ENCODE measurements around the gene MCAM.

The MCAM gene

DNA sequence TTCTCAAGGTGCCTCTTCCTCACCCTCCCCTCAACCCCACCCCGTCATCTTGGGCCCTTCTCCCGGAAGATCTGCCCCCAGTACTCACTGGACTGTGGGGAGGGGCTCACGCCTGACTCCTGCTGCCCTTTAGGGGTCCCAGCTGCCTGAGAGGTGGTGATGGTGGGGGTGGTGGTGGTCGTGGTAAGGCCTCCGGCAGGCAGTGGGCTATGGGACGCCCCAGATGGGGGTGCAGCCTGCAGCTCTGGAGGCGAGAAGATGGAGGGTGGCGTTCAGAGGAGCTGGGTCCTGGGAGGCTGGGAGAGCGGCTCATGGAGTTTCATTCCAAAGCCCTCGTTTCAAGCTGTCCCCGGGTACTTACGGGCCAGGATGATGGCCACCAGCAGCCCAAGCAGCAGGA lies 28.8 kb upstream of the MCAM start:
- no peak for DNase-seq (ENCODE audit: low read depth)

DNA sequence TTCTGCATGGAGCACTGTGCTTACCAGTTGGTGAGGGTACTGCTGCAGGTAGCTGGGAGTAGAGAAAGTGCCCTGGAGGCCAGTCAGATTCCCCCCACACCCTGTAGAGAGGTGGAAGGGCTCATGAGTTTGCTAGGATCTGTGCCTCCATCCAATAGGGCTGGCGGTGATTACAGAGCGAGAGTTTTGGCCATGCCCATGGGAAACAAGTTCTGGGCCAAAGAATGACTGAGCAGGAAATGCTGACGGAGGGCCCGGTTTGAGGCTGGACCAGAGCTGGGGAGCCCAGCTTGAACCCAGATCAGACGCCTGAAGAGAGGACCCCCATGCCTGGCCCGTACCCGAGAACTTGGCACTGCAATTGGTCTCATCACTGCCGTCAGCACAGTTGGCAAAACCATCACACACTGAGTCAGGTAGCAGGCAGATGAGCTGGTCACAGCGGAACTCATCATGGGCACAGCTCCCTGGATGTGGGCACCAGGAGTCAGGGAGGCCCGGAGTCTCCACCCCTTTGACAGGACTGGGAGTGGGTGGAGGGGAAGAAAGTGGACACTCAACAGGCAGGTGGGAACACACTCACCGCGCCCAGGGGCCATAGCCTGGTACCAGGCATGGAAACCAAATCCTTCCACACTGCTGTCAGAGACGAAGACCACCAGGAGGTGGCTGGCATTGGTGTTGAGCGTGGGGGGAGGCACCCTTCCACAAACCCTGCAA lies 27.5 kb upstream of the MCAM start:
- DNase-seq (ENCODE audit: low read depth), result no peak

DNA sequence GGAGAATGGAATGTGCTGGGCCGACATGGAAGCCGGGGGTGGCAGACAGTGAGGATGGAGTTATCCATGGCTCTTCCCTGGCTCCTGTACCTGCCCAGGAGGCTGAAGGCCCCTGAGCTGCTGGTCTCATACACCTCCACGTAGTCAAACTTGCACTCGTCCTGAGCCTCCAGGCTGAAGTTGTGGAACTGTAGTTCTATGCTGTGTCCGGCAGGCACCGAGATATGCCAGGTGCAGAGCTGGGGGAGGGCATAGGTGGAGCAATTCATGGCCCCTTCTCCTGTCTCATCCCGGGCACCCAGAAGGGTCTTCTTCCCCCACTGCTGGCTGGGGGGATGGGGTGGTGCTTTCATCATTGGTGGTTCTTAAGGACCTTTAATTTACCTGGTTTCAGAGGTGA lies 26.8 kb upstream of the MCAM start:
- DNase-seq (ENCODE audit: low read depth), result no peak

DNA sequence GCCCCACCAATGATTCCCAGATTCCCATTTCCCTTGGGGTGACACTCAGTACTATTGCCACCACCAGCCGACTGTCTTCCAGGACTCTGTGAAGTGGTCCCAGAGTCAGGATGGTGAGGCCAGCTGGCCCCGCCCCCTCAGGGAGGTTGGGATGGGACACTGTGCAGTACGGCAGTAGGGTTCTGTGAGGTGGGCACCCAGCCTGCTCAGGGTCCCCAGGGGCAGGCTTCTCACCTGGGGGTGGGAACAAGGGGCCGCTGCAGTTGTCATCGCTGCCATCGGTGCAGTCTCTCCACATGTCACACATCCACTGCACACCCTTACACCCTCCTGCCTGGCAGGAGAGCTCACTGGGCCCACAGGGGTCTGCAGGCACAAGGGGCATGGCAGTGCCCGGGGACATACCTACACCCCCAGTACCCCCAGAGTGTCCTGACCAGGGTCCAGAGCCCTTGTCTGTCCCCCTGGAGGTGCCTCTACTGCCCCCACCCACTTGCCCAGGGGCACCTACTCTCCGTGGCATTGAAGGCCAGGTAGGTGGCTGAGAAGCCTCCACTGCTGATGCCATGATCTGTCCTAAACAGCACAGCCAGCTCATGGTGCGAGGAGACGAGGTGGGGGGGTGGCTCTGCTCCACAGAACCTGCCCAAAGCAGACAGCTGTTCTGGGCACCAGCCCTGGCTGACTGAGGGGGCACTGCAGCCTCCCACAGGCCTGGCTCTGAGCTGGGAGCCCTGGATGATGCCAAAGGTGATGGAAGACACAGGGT lies 25.6 kb upstream of the MCAM start:
- no peak for DNase-seq (ENCODE audit: low read depth)

DNA sequence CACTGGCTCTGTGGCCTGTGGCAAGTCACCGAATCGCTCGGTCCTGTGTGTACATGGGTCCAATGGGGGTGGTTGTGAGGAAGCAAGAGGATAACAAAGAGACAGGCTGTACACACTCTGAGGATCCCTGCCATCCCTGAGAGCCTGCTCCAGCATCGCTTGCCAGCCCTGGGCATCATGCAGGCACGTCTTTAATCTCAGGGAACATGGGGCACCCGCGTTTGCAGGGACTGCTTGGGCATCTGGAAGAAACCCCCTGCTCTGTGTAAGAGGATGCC lies 25.0 kb upstream of the MCAM start:
- no peak for DNase-seq (ENCODE audit: low read depth)

DNA sequence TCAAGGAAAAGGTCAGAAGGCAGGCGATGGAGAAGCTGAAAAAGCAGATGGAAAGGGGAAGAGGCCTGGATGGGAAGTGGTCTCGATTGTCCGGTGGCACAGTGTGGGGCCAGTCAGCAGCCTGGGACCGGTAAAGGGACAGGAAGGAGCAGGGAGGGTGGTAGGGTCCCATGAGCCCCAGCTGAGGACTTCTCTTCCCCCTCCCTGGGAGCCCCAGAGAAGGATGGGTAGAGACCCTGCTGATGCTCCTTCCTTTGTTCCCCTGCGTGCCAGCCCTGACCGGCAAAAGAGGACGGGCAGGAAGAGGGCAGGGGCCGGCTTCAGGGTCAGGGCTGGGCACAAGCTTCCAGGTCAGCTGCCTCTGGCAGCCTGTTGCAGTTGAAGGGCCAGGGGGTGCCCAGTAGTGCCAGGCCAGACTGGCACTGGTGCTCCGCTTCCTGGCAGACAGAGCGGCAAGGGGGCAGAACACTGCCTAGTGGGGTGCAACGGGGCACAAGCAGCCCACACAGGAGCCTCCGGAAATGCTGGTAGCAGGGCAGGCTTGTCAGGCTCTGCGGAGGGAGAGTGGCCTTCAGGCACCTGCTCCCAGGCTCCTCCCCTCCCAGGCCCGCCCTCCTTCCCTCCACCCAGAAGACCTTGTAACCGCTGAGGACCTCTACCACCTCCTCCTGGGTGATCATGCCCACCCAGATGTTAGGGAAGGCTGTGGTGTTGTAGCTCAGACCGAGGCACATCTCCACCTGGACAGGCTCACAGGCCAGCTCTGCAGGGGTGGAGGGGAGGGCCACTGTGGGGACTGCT lies 24.5 kb upstream of the MCAM start:
- DNase-seq (ENCODE audit: low read depth), result no peak

DNA sequence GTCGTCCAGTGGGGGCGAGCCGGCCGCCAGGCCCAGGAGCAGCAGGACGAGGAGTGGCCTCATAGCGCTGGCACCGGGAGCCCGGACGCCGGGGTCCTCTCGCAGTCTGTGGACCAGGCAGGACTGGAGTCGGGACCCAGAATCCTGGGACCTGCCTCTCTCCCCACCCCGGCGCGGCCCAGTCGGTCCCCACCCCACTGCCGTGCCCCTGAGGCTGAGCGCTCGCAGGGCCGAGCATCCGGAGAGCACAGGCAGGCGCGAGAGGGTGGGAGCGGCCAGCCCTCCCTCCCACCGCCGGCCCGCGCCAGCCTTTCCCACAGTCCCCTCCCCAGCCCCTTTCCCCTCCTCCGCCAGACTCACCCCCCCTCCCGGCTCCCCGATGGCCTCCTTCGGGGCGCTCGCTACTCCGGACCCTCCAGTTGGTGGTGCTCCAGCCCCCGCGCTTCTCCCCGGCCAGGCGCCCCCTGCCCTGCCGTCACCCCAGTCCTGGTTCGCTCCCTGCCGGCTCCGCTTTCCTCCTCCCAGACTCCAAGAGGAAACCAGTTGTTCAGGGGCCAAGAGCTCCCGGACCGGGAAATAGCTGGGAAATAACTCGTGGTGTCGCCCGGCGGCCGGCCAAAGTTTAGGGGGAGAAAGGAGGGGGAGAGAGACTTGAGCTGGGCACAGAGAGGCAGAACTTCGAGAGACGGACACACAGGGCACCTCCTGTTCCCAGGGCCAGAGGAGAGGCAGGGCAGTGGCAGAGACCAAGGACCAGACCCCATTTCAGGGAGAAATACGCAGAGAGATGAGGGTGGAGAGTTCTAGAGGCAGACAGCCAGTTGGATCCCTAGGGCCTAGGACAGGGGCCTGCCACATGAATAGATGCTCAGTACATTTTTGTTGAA lies 23.6 kb upstream of the MCAM start, which contains the start of gene C1QTNF5:
TSS of gene C1QTNF5 (minus strand) at position 549 of the 887 bp plus-strand sequence. CDS start at position 63, 486 bp downstream.
- DNase-seq (ENCODE audit: low read depth), result no peak

DNA sequence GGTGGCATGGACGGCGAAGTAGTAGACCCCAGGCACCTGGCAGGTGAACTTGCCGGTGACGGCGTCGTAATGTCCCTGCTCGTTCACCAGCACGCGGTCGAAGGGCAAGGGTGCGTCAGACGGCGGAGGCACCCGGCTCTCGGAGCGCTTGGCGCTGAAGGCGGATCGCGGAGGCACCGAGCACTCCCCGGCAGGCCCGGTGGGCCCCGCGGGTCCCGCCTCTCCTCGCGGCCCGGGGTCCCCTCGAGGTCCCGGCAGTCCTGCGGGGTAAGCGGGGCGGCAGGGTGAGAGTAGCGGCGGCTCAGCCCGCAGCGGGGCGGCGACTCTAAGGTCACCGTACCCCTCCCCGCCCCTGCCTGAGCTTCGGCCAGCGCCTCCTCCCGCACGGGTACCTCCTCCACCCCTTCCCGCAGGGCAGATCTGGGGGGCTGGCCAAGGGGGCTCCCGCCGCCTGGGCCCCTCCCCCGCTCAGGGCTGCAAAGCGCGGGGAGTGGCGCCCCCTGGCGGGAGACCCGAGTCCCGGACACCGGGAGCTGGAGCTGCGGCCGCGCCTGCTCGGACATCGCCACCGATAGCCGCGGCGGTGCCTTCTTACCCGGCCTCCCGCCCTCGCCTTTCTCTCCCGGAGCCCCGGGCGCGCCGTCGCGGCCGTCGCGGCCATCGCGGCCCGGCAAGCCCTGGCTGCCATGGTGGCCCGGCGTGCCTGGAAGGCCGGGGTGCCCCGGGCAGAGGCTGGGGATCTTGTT lies 22.8 kb upstream of the MCAM start:
- DNase-seq (ENCODE audit: low read depth), result no peak

DNA sequence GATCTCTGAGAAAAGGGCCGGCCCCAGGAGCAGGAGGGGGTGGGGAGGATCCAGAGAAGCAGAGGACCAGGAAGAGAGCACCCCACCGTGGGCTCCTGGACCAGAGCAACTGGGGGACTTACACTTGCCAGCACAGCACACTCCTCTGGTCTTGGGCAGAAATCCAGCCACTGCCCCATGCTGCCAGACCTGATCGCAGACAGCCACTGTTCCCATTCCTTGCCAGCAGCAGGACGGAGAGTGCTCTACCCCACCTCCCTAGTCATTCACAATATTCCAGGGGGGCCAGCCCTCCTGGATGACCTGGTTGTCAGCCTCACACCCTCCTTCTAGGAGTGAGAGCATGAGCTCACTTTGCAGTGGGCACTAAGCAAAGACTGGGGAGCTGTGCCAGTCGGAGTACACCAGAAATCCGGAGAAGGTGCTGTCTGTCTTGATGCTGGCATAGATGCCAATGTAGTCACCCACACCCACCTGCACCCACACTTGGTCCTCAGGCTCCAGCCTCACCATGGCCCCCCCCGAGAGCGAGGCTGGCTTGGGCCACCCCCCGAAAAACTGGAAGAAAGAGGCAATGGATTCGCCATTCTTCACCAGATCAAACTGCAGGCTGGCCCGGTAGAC lies 22.1 kb upstream of the MCAM start:
- no peak for DNase-seq (ENCODE audit: low read depth)

DNA sequence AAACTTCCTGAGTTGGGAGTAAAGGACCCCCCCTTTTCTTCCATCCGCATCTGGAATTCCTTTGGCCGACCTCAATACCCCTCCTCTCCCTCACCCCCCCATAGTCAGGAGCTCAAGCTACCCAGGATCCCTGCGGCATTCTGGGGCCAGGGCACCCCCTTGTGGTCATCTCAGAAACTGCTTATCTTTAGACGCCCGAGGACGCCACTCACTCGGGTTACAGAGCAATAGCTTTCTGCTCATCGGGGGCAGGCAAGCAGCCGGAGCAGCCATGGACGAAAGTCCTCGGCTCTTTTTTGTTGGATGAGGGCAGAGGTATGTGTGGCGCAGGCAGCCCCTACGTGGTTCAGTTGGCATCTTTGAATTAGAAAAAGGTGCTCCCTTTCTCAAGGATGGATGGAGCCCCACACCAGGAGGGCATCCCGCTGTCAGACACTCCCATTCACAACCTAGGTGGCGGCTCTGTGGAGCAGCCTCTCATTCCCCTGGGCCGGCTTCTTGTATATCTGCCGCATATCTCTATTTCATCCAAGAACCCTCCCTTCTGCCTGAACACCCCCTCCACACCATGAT lies 21.5 kb upstream of the MCAM start:
- DNase-seq (ENCODE audit: low read depth), result peak; percentile 53

DNA sequence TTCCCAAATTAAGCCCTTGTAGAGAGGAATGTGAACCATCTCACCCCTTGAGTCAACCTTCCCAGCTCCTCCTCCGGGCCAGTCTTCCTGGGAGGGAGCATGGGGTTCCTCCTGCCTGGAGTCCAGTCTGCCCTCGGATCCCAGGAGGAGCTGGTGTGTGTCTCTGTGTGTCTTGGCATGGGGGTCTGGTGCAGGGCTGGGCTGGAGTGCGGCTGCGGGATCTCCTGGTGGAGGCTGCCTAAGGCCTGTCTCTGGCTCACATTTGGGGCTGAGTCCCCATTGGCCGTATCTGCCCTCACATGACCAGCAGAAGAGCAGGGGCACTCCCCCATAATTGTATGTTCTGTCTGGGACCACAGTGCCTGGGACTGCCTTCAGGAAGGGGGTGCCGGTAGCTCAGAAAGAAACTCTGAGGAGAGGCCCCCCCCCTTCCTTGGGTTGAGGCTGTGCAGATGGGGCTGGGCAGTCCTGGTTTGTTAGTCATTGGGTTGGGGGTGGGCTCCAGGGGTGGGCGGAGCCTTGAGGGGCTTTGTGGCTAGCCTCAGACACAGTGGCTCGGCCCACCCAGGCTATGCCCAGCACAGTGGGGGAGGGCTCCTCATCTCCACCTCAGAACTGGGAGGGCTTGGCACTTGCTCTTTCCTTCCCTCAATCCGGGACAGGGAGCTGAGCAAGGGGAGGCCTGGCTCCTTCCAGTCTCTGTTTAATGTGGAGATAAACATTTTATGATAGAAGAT lies 20.8 kb upstream of the MCAM start:
- DNase-seq (ENCODE audit: low read depth), result no peak

DNA sequence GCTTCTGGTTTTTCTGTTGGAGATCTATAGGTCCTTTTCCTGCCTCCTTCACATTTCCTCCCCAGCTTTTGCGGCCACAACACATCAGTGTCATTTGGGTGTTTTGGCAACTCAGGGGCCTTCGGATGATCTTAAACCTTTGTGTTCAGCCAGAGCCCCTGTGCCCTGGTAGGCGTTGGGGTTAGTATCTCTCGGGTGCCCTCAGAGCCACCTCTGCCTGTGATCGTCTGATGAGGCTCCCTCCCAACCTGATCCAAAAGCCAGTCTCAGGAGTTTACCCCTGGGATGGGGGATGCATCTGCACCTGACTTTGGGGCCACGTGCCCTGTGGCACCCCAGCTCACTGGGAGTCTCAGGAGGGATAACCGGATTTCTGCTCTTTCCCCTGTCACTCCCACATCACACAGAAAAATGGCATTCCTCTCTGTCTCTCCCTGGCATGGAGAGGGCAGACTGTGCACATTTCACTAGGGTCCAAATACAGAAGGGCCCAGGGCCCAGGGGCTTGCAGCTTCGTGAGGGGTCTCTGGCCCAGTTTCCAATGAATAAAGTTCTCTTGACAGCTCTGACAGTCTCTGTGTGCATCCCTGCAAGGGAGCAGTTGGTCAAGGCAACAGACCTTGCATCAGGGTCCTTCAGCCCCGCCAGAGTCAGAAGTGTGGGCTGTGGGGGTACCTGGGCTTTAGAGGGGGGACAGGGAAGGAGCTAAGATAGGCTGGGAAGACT lies 20.0 kb upstream of the MCAM start:
- no peak for DNase-seq (ENCODE audit: low read depth)

DNA sequence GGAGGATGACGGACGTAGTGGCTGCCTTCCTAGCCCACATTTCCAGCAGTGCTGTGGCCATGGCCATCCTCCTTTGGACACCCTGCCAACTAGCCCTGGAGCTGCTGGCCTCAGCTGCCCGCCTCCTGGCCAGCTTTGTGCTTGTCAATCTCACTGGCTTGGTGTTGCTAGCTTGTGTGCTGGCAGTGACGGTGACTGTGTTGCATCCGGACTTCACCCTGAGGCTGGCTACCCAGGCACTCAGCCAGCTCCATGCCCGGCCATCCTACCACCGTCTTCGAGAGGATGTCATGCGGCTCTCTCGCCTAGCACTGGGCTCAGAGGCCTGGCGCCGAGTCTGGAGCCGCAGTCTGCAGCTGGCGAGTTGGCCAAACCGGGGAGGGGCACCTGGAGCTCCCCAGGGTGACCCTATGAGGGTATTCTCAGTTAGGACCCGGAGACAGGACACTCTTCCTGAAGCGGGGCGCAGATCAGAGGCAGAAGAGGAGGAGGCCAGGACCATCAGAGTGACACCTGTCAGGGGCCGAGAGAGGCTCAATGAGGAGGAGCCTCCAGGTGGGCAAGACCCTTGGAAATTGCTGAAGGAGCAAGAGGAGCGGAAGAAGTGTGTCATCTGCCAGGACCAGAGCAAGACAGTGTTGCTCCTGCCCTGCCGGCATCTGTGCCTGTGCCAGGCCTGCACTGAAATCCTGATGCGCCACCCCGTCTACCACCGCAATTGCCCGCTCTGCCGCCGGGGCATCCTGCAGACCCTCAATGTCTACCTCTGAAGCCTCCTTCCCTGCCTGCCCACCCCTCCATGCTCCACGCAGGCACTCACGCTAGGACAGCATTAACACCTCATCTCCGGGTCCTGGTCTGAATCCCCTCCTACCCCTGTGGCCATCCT lies 19.0 kb upstream of the MCAM start:
- DNase-seq (ENCODE audit: low read depth), result no peak

DNA sequence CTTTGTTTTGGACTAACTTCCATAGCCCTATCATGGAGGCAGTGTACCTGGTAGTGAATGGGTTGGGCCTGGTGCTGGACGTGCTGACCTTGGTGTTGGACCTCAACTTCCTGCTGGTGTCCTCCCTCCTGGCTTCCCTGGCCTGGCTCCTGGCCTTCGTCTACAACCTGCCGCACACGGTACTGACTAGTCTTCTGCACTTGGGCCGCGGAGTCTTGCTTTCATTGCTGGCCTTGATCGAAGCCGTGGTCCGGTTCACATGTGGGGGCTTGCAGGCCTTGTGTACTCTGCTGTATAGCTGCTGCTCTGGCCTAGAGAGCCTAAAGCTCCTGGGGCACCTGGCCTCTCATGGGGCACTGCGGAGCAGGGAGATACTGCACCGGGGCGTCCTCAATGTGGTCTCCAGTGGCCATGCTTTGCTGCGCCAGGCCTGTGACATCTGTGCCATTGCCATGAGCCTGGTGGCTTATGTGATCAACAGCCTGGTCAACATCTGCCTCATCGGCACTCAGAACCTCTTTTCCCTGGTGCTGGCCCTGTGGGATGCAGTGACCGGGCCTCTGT lies 18.2 kb upstream of the MCAM start:
- DNase-seq (ENCODE audit: low read depth), result no peak

DNA sequence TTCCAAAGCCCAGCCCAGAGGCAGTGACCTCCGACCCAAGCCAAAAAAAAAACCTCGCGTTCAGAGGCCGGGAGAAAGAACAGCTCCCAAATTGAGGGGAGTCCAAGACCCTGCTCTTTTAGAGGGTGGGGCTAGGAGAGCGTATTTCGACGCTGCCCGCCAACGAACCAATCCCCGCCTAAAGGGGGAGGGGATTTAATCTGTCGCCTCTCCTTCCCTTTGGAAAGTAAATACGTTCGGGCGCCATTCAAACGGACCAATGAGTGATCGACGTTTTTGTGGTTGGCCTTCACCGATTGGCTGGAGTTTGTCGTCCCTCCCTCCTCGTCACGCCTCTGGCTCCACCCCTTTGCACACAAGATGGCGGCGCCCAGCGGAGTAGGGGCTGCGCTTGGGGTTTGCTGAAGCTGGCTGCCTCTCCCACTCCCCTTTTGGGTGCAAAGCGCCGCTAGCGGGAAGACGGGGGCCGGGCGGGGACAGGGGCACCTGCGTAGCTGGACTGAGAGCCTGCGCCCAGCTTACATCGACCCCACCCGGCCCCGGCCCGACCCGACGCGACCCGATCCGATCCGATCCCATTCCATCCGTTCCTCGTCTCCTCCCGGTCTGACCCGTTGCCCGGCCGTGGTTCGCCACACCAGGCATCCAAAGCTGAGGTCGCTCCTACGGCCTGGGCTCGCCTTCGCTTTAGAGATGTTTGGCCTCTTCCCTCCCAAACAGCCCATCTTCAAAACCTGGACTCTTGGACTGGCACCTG lies 17.4 kb upstream of the MCAM start, which contains the start of gene RNF26:
TSS of gene RNF26 (plus strand) at position 354 of the 757 bp plus-strand sequence. CDS start 596 bp downstream, outside the sequence.
- peak; percentile 89 for DNase-seq (ENCODE audit: low read depth)

DNA sequence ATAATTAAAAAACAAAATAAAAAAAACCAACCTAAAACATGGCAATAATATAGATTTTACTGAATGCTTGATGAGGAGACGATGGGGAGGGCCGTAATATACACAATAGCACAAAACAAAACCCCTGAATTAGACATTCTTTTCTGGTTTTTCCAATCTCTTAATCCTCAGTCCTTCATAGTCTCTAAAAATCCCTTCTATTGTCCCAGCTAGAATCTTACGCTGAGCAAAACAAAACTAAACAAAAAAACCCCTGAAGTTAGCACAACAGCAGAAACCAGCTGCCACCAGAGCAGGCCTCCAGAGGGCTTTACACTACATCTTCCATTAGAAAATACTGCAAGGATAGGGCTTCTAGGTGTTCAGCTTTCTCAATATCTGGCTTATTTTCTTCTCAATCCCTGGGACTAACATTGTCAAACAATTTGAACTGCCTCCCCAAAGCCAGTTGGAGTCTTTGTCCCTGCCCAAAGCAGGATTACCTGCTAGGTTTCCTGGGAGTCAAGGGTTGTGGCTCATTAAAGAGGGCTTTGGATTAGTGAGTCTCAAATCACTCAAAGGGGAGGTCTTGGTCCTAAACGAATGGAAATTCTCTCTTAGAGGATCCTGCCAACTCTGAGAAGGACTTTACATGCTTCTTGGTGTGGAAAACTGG lies 15.3 kb upstream of the MCAM start:
- no peak for DNase-seq (ENCODE audit: low read depth)

All from activated gamma-delta T cell treated with anti-CD3 and anti-CD28 coated beads, Interleukin-2, amount 50 U/mL, for 16 hours (primary cell).